SK-N-SH (cell line): ENCODE results near the gene NEMP1. TPM values are rescaled to one million over a fixed set of nuclear protein-coding genes. Genes with fewer than 3 reads are reported as not detected.

Source experiments
- CTCF ChIA-PET: fragments of 300-600, 350-600 bp; formaldehyde crosslinking; extraction: SDS; loops from one replicate; lab custom pipeline; 2021; lab: Yijun Ruan, JAX
- POLR2A ChIA-PET: fragments of 350-600 bp; sonication (Branson Sonifier 250); formaldehyde crosslinking; extraction: SDS; loops from one replicate; lab custom pipeline; 2020; ENCODE audit warnings: antibody characterized with exemption, inconsistent platforms; lab: Yijun Ruan, JAX
- DNase-seq: peaks from one replicate; pipeline ENCODE4 v3.0.0; 2012
- H2AFZ ChIP-seq: fragments of 200-600 bp; sonication (generic); 2 replicates; pipeline ENCODE4 v1.8.1; 2016; ENCODE audit warnings: antibody characterized with exemption, mild to moderate bottlenecking, low read depth
- H3F3A ChIP-seq: fragments of 200-600 bp; sonication (generic); replicated peaks from 2 replicates; pipeline ENCODE3; 2016; ENCODE audit warnings: antibody characterized with exemption, mild to moderate bottlenecking; ENCODE audit not compliant: insufficient read depth
- H3K27ac ChIP-seq, 2 experiments: fragments of 200-500 bp in 1 of 2; fragments of 200-600 bp in 1 of 2; sonication (Bioruptor generic) in 1 of 2; sonication (generic), shearing (Covaris generic) in 1 of 2; 2 replicates each; pipeline versions ENCODE4 v1.5.1 to v1.6.1; 2014 to 2016; ENCODE audit warnings: low read depth in 2 of 2, inconsistent platforms in 1 of 2, low read length in 1 of 2, mild to moderate bottlenecking in 1 of 2, mixed read lengths in 1 of 2
- H3K27me3 ChIP-seq: fragments of 200-600 bp; sonication (generic), shearing (Covaris generic); 2 replicates; pipeline ENCODE4 v1.6.1; 2016; ENCODE audit warnings: mixed run types; ENCODE audit not compliant: insufficient read depth
- H3K36me3 ChIP-seq, 2 experiments: fragments of 200-500 bp in 1 of 2; fragments of 200-600 bp in 1 of 2; sonication (Bioruptor generic) in 1 of 2; sonication (generic) in 1 of 2; replicated peaks in 1 of 2; 2 replicates each; pipeline versions ENCODE3 to v1.5.1; 2014 to 2016; ENCODE audit warnings: low read length in 1 of 2, mild to moderate bottlenecking in 1 of 2; ENCODE audit not compliant: insufficient read depth in 2 of 2, control insufficient read depth in 1 of 2
- H3K4me1 ChIP-seq, 2 experiments: fragments of 200-500 bp in 1 of 2; fragments of 200-600 bp in 1 of 2; sonication (Bioruptor generic) in 1 of 2; sonication (generic), shearing (Covaris generic) in 1 of 2; 2 replicates each; pipeline versions ENCODE4 v1.5.1 to v1.6.1; 2014 to 2016; ENCODE audit warnings: low read depth in 1 of 2, low read length in 1 of 2, mixed run types in 1 of 2; ENCODE audit not compliant: insufficient read depth in 2 of 2, control insufficient read depth in 1 of 2
- H3K4me2 ChIP-seq: fragments of 200-600 bp; sonication (generic), shearing (Covaris generic); 2 replicates; pipeline ENCODE4 v1.6.1; 2017; ENCODE audit warnings: mixed run types
- H3K4me3 ChIP-seq, 2 experiments: fragments of 200-500 bp in 1 of 2; fragments of 200-600 bp in 1 of 2; sonication (Bioruptor generic) in 1 of 2; sonication (generic), shearing (Covaris generic) in 1 of 2; 2 replicates each; pipeline versions ENCODE4 v1.5.1 to v1.8.1; 2014 to 2016; ENCODE audit warnings: low read depth in 2 of 2, inconsistent platforms in 1 of 2, low read length in 1 of 2, mild to moderate bottlenecking in 1 of 2, mixed read lengths in 1 of 2, moderate library complexity in 1 of 2
- H3K79me2 ChIP-seq: fragments of 200-600 bp; sonication (generic); 2 replicates; pipeline ENCODE4 v1.8.1; 2017; ENCODE audit warnings: mild to moderate bottlenecking; ENCODE audit not compliant: insufficient read depth
- H3K9ac ChIP-seq: fragments of 200-600 bp; sonication (generic); 2 replicates; pipeline ENCODE4 v1.6.1; 2017; ENCODE audit warnings: mixed run types
- H3K9me2 ChIP-seq: fragments of 200-600 bp; sonication (generic); 2 replicates; pipeline ENCODE4 v1.6.1; 2017; ENCODE audit warnings: mixed run types
- H3K9me3 ChIP-seq: fragments of 200-600 bp; sonication (generic); 2 replicates; pipeline ENCODE4 v1.6.1; 2017; ENCODE audit warnings: mixed run types, mild to moderate bottlenecking, moderate library complexity
- H4K20me1 ChIP-seq: fragments of 200-600 bp; sonication (generic); 2 replicates; pipeline ENCODE4 v1.6.1; 2017; ENCODE audit warnings: mild to moderate bottlenecking, mixed run types; ENCODE audit not compliant: insufficient read depth
- REST ChIP-seq: IDR thresholded peaks from 2 replicates; pipeline ENCODE4 v1.6.1; 2012; ENCODE audit warnings: mild to moderate bottlenecking, low read depth, low read length, moderate library complexity
- SIN3A ChIP-seq: IDR thresholded peaks from 2 replicates; pipeline ENCODE4 v1.6.1; 2012; ENCODE audit warnings: low read depth, mild to moderate bottlenecking, low read length, moderate library complexity, borderline replicate concordance
- ZBTB33 ChIP-seq: IDR thresholded peaks from 2 replicates; pipeline ENCODE4 v1.4.0; 2012; ENCODE audit warnings: low read depth, borderline replicate concordance
- WGBS: methylation state at CpG from one replicate; pipeline ENCODE4 v1.1.6; 2017; ENCODE audit warnings: low lambda C conversion rate; 5-methylcytosine and 5-hydroxymethylcytosine counted together
- polyA plus RNA-seq, 3 experiments: library from polyadenylated mRNA; depleted of rRNA; stranded (reverse); fragments of >200 nt; gene quantifications; 2 replicates each; pipeline ENCODE4 v1.2.3, GENCODE V29; 2012

Gene NEMP1
- polyA plus RNA-seq, 1 of the 3 experiments (the other 2 are of a cell fraction): 6.2 TPM

- peak; percentile 93 for TF ChIP-seq REST
- TF ChIP-seq SIN3A: no peak
- TF ChIP-seq, all 33 proteins: peak for 1
- POLR2A ChIA-PET: no interaction called here
- no peaks in the 10 kb centered on the region for H4K20me1 ChIP-seq
- H2AFZ ChIP-seq: no peak within 1 kb of the TSS
- no peak within 1 kb of the TSS for H3K4me2 ChIP-seq
- no peaks in the 10 kb centered on the region for H3K79me2 ChIP-seq
- H3F3A ChIP-seq: no peaks in the 10 kb centered on the region
- 77% methylated on average over 2 of the region's 2 CpGs for WGBS
- no peak within 1 kb of the TSS for H3K4me3 ChIP-seq
- H3K27ac ChIP-seq: no peak within 1 kb of the TSS
- H3K9me3 ChIP-seq: no peaks in the 10 kb centered on the region
- H3K9ac ChIP-seq: no peak within 1 kb of the TSS
- no peak for DNase-seq
- CTCF ChIA-PET: interaction anchor here (0.9 to 8.6 kb wide), 9 partner anchors 11 to 292 kb away, joined by 3 to 81 read pairs (median 4); partner anchors contain the start of genes NAB2, STAT6, TAC3 and ZBTB39
- no peaks in the 10 kb centered on the region for H3K9me2 ChIP-seq
- H3K36me3 ChIP-seq: peaks cover 0 to 4% of the 10 kb centered on the region in 2 experiments
- H3K27me3 ChIP-seq: no peaks in the 10 kb centered on the region
- no peaks in the 10 kb centered on the region for H3K4me1 ChIP-seq
Measured at GRCh38 chr12:57049890-57050289, 28.7 kb downstream of the NEMP1 start, which contains the start of gene MYO1A. Gene MYO1A (minus strand): TSS chr12:57050129. CDS start chr12:57048323, 1,806 bp downstream.

GRCh38 chr12:57049119-57049446 is 29.5 kb downstream of the NEMP1 start:
- CTCF ChIA-PET: interaction anchor here (0.9 to 8.6 kb wide), 9 partner anchors 12 to 194 kb away, joined by 3 to 81 read pairs (median 4); partner anchors contain the start of genes NAB2, TAC3 and ZBTB39
- H3F3A ChIP-seq: no peaks in the 10 kb centered on the region
- no peak for TF ChIP-seq ZBTB33
- TF ChIP-seq, all 33 proteins: peak for 0
- H3K36me3 ChIP-seq: peaks cover 0 to 2% of the 10 kb centered on the region in 2 experiments
- H3K79me2 ChIP-seq: no peaks in the 10 kb centered on the region
- H3K27ac ChIP-seq: no peak overlapping the region
- DNase-seq: no peak
- H3K4me1 ChIP-seq: no peaks in the 10 kb centered on the region
- WGBS: 62% methylated on average over 4 of the region's 4 CpGs
- H3K9ac ChIP-seq: no peak overlapping the region
- no peak overlapping the region for H3K4me2 ChIP-seq
- no peaks in the 10 kb centered on the region for H3K9me3 ChIP-seq
- no peaks in the 10 kb centered on the region for H3K27me3 ChIP-seq
- POLR2A ChIA-PET: no interaction called here
- H3K4me3 ChIP-seq: no peak overlapping the region
- no peaks in the 10 kb centered on the region for H4K20me1 ChIP-seq
- H3K9me2 ChIP-seq: no peaks in the 10 kb centered on the region
- H2AFZ ChIP-seq: no peak overlapping the region
